ENCODE data around the gene ZGPAT.
"Not testable (repeated sequence)": the region's sequence is repeated elsewhere in the genome, so short reads cannot be mapped to it uniquely, and the experiment has no call there.

Gene ZGPAT

DNA sequence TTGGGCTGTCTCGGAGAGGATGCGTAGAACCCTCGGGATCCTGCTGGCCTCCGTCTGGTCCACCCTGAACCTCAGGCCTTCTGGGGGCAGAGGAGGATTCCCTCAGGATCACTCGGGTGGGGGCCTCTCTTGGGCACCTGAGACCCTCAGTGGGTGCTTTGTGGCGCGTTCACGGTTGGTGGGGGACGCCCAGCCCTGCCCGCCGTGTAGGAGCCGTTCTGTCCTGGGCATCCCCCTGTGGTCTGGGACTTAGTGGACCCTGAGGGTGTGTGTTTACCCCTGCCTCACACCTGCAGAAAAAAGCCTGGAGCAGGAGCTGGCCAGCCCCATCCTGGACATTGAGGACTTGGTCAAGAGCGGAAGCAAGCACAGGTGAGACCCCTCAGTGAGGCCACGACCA, 42.1 kb upstream of the ZGPAT start:
- Histone ChIP-seq H3K4me3 (ENCODE audit: low read depth in 1 of 2, low read length in 1 of 2) (no peak overlapping the region), H3K4me1 (ENCODE audit: control insufficient read depth in 1 of 2, insufficient read depth in 1 of 2, low read depth in 1 of 2, low read length in 1 of 2) (peaks cover 7 to 8% of the 10 kb centered on the region in 2 experiments), H3K9me3 (no peaks in the 10 kb centered on the region), H3K27ac (peak overlapping the region; percentile 35), H3K36me3 (peaks cover 42% of the 10 kb centered on the region), H3K27me3 (no peaks in the 10 kb centered on the region)
- no peak for TF ChIP-seq CTCF (IDR thresholded peaks at IDR 0.05)

DNA sequence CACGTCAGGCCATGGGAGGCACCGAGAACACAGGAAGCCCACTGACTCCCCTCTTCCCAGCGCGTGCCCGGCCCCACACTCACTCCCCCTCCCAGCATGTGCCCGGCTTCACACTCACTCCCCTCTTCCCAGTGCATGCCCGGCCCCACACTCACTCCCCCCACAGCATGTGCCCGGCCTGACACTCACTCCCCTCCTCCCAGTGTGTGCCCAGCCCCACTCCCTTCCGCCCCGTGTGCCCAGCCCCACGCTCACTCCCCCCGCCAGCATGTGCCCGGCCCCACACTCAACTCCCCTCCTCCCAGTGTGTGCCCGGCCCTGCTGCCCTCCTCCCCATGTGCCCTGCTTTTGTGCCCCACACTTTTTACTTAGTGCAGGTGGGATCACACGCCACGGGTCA, 40.0 kb upstream of the ZGPAT start:
- H3K4me3 ChIP-seq (ENCODE audit: low read depth in 1 of 2, low read length in 1 of 2), result no peak overlapping the region
- no peaks in the 10 kb centered on the region for H3K9me3 ChIP-seq
- no peak for TF ChIP-seq CTCF (IDR thresholded peaks at IDR 0.05)
- no peaks in the 10 kb centered on the region for H3K27me3 ChIP-seq
- peaks cover 27% of the 10 kb centered on the region for H3K36me3 ChIP-seq
- H3K27ac ChIP-seq, result no peak overlapping the region
- H3K4me1 ChIP-seq (ENCODE audit: control insufficient read depth in 1 of 2, insufficient read depth in 1 of 2, low read depth in 1 of 2, low read length in 1 of 2), result peaks cover 7 to 8% of the 10 kb centered on the region in 2 experiments

GRCh38 chr20:63668351-63668750, 39.5 kb upstream of the ZGPAT start:
- H3K9me3 ChIP-seq, result no peaks in the 10 kb centered on the region
- H3K27ac ChIP-seq, result no peak overlapping the region
- no peaks in the 10 kb centered on the region for H3K27me3 ChIP-seq
- H3K36me3 ChIP-seq, result peaks cover 23% of the 10 kb centered on the region
- H3K4me3 ChIP-seq (ENCODE audit: low read depth in 1 of 2, low read length in 1 of 2), result no peak overlapping the region
- TF ChIP-seq CTCF (IDR thresholded peaks at IDR 0.05), result no peak
- peaks cover 7 to 8% of the 10 kb centered on the region in 2 experiments for H3K4me1 ChIP-seq (ENCODE audit: control insufficient read depth in 1 of 2, insufficient read depth in 1 of 2, low read depth in 1 of 2, low read length in 1 of 2)

GRCh38 chr20:63671695-63672094, 36.1 kb upstream of the ZGPAT start:
- H3K36me3 ChIP-seq, result peaks cover 33% of the 10 kb centered on the region
- H3K4me3 ChIP-seq (ENCODE audit: low read depth in 1 of 2, low read length in 1 of 2); H3K27ac ChIP-seq; H3K4me1 ChIP-seq (ENCODE audit: control insufficient read depth in 1 of 2, insufficient read depth in 1 of 2, low read depth in 1 of 2, low read length in 1 of 2); H3K27me3 ChIP-seq; H3K9me3 ChIP-seq: not testable (repeated sequence)

- no peak overlapping the region for H3K4me3 ChIP-seq (ENCODE audit: low read depth in 1 of 2, low read length in 1 of 2)
- H3K27me3 ChIP-seq, result no peaks in the 10 kb centered on the region
- H3K9me3 ChIP-seq, result no peaks in the 10 kb centered on the region
- no peaks in the 10 kb centered on the region for H3K4me1 ChIP-seq (ENCODE audit: control insufficient read depth in 1 of 2, insufficient read depth in 1 of 2, low read depth in 1 of 2, low read length in 1 of 2)
- no peak for TF ChIP-seq CTCF (IDR thresholded peaks at IDR 0.05)
- H3K27ac ChIP-seq, result no peak overlapping the region
- H3K36me3 ChIP-seq, result peaks cover 27% of the 10 kb centered on the region
These were observed 35.2 kb upstream of the ZGPAT start for GRCh38 chr20:63672666-63673065.

GRCh38 chr20:63673951-63674350, 33.9 kb upstream of the ZGPAT start:
- peaks cover 24% of the 10 kb centered on the region for H3K36me3 ChIP-seq
- no peak for TF ChIP-seq CTCF (IDR thresholded peaks at IDR 0.05)
- H3K4me1 ChIP-seq (ENCODE audit: control insufficient read depth in 1 of 2, insufficient read depth in 1 of 2, low read depth in 1 of 2, low read length in 1 of 2), result no peaks in the 10 kb centered on the region
- H3K27ac ChIP-seq, result no peak overlapping the region
- no peaks in the 10 kb centered on the region for H3K9me3 ChIP-seq
- H3K4me3 ChIP-seq (ENCODE audit: low read depth in 1 of 2, low read length in 1 of 2), result no peak overlapping the region
- no peaks in the 10 kb centered on the region for H3K27me3 ChIP-seq
